ENCODE measurements around the gene NUDT5. TPM values are rescaled to one million over a fixed set of nuclear protein-coding genes. Genes with fewer than 3 reads are reported as not detected.

Gene NUDT5
- total and polyA plus RNA-seq, 2 of the 13 experiments (the other 11 are each of a cell fraction or from before 2014, with no cell fraction given), result 79.6 to 134 TPM

DNA sequence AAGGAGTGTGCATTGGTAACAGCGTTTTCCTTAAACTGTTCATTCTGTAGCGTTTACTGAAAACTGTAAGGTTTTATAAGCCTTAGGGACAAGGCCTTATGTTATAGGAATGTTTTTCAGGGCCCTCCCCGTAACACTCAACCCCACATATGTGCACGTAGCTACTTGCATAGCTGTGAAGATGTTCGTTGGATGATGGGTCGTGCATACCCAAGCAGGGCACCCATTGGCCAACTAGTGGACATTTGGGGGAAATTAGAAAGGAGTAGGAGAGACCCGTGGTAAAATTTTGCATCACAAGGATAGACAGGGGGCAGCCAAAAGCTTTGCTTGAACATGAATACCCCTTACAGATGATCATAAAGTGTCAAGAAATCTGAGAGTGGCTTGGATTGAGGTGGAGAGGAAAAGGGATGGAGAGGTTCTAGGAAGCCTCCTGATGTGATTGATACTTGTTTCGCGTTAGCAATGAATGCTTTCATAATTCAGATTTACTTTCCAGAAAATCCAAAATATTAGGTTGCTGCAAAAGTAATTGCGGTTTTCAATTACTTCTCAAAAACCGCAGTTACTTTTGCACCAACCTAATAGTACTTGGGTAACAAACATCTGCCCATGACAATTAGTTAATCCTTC lies 65.3 kb downstream of the NUDT5 start (continued):
- TF ChIP-seq, protein P1, sequence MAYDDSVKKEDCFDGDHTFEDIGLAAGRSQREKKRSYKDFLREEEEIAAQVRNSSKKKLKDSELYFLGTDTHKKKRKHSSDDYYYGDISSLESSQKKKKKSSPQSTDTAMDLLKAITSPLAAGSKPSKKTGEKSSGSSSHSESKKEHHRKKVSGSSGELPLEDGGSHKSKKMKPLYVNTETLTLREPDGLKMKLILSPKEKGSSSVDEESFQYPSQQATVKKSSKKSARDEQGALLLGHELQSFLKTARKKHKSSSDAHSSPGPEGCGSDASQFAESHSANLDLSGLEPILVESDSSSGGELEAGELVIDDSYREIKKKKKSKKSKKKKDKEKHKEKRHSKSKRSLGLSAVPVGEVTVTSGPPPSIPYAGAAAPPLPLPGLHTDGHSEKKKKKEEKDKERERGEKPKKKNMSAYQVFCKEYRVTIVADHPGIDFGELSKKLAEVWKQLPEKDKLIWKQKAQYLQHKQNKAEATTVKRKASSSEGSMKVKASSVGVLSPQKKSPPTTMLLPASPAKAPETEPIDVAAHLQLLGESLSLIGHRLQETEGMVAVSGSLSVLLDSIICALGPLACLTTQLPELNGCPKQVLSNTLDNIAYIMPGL (CRISPR knock-in tag; IDR thresholded peaks at IDR 0.05; ENCODE audit: borderline replicate concordance in 1 of 2, low read depth in 1 of 2), result peak in 1 of 2 experiments; percentile 67; a peak in 1 of 4 replicates
- TF ChIP-seq CCAR2 (optimal IDR thresholded peaks at IDR 0.05; ENCODE audit: low read depth, low read length) (no peak), STAG1 (CRISPR knock-in tag; IDR thresholded peaks at IDR 0.05) (peak; percentile 50), ZNF20 (CRISPR knock-in tag; IDR thresholded peaks at IDR 0.05) (no peak), SMC3 (IDR thresholded peaks at IDR 0.05; ENCODE audit: low read length) (peak; percentile 31; the same call in 1 of the 2 replicates), SAP130 (CRISPR knock-in tag; IDR thresholded peaks at IDR 0.05; ENCODE audit: low read depth) (peak; percentile 32; the same call in 1 of the 2 replicates), KDM1A (CRISPR knock-in tag; IDR thresholded peaks at IDR 0.05) (0 out of 2 replicates have a peak, but pooled peaks have one; percentile 39), RAD21 (CRISPR knock-in tag; IDR thresholded peaks at IDR 0.05) (0 out of 2 replicates have a peak, but pooled peaks have one; percentile 14)
- TF ChIP-seq, protein P2, sequence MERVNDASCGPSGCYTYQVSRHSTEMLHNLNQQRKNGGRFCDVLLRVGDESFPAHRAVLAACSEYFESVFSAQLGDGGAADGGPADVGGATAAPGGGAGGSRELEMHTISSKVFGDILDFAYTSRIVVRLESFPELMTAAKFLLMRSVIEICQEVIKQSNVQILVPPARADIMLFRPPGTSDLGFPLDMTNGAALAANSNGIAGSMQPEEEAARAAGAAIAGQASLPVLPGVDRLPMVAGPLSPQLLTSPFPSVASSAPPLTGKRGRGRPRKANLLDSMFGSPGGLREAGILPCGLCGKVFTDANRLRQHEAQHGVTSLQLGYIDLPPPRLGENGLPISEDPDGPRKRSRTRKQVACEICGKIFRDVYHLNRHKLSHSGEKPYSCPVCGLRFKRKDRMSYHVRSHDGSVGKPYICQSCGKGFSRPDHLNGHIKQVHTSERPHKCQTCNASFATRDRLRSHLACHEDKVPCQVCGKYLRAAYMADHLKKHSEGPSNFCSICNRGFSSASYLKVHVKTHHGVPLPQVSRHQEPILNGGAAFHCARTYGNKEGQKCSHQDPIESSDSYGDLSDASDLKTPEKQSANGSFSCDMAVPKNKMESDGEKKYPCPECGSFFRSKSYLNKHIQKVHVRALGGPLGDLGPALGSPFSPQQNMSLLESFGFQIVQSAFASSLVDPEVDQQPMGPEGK (CRISPR knock-in tag; IDR thresholded peaks at IDR 0.05), result peak; percentile 9; the same call in 1 of the 2 replicates
- TF ChIP-seq, protein P3, sequence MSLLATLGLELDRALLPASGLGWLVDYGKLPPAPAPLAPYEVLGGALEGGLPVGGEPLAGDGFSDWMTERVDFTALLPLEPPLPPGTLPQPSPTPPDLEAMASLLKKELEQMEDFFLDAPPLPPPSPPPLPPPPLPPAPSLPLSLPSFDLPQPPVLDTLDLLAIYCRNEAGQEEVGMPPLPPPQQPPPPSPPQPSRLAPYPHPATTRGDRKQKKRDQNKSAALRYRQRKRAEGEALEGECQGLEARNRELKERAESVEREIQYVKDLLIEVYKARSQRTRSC (CRISPR knock-in tag; IDR thresholded peaks at IDR 0.05; ENCODE audit: low read depth), result no peak
- TF ChIP-seq, protein P4, sequence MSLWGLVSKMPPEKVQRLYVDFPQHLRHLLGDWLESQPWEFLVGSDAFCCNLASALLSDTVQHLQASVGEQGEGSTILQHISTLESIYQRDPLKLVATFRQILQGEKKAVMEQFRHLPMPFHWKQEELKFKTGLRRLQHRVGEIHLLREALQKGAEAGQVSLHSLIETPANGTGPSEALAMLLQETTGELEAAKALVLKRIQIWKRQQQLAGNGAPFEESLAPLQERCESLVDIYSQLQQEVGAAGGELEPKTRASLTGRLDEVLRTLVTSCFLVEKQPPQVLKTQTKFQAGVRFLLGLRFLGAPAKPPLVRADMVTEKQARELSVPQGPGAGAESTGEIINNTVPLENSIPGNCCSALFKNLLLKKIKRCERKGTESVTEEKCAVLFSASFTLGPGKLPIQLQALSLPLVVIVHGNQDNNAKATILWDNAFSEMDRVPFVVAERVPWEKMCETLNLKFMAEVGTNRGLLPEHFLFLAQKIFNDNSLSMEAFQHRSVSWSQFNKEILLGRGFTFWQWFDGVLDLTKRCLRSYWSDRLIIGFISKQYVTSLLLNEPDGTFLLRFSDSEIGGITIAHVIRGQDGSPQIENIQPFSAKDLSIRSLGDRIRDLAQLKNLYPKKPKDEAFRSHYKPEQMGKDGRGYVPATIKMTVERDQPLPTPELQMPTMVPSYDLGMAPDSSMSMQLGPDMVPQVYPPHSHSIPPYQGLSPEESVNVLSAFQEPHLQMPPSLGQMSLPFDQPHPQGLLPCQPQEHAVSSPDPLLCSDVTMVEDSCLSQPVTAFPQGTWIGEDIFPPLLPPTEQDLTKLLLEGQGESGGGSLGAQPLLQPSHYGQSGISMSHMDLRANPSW (CRISPR knock-in tag; IDR thresholded peaks at IDR 0.05; ENCODE audit: borderline replicate concordance), result no peak
- TF ChIP-seq, protein P5, sequence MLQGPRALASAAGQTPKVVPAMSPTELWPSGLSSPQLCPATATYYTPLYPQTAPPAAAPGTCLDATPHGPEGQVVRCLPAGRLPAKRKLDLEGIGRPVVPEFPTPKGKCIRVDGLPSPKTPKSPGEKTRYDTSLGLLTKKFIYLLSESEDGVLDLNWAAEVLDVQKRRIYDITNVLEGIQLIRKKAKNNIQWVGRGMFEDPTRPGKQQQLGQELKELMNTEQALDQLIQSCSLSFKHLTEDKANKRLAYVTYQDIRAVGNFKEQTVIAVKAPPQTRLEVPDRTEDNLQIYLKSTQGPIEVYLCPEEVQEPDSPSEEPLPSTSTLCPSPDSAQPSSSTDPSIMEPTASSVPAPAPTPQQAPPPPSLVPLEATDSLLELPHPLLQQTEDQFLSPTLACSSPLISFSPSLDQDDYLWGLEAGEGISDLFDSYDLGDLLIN (CRISPR knock-in tag; IDR thresholded peaks at IDR 0.05; ENCODE audit: borderline replicate concordance), result no peak

Data from HepG2 (cell line).